ENCODE results near the gene CNOT6L. TPM values are rescaled to one million over a fixed set of nuclear protein-coding genes. Genes with fewer than 3 reads are reported as not detected.

CNOT6L gene
- total RNA-seq, 1 donor from 2014 or later, result 8.6 TPM

GRCh38 chr4:77771566-77771965 lies 47.6 kb downstream of the CNOT6L start:
- DNase-seq (ENCODE audit: low read depth), result no peak
- TF ChIP-seq, protein P1, sequence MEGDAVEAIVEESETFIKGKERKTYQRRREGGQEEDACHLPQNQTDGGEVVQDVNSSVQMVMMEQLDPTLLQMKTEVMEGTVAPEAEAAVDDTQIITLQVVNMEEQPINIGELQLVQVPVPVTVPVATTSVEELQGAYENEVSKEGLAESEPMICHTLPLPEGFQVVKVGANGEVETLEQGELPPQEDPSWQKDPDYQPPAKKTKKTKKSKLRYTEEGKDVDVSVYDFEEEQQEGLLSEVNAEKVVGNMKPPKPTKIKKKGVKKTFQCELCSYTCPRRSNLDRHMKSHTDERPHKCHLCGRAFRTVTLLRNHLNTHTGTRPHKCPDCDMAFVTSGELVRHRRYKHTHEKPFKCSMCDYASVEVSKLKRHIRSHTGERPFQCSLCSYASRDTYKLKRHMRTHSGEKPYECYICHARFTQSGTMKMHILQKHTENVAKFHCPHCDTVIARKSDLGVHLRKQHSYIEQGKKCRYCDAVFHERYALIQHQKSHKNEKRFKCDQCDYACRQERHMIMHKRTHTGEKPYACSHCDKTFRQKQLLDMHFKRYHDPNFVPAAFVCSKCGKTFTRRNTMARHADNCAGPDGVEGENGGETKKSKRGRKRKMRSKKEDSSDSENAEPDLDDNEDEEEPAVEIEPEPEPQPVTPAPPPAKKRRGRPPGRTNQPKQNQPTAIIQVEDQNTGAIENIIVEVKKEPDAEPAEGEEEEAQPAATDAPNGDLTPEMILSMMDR (conservative IDR thresholded peaks at IDR 0.05; ENCODE audit: low read depth, low read length), result no peak
- H3K4me3 ChIP-seq (ENCODE audit: low read depth, low read length), result no peak overlapping the region

GRCh38 chr4:77765720-77766119 lies 53.4 kb downstream of the CNOT6L start:
- TF ChIP-seq, protein P1 (conservative IDR thresholded peaks at IDR 0.05; ENCODE audit: low read depth, low read length), result no peak
- no peak overlapping the region for H3K4me3 ChIP-seq (ENCODE audit: low read depth, low read length)
- no peak for DNase-seq (ENCODE audit: low read depth)

- TF ChIP-seq, protein P1 (conservative IDR thresholded peaks at IDR 0.05; ENCODE audit: low read depth, low read length), result no peak
These were observed 56.6 kb downstream of the CNOT6L start for GRCh38 chr4:77762531-77762930.

DNA sequence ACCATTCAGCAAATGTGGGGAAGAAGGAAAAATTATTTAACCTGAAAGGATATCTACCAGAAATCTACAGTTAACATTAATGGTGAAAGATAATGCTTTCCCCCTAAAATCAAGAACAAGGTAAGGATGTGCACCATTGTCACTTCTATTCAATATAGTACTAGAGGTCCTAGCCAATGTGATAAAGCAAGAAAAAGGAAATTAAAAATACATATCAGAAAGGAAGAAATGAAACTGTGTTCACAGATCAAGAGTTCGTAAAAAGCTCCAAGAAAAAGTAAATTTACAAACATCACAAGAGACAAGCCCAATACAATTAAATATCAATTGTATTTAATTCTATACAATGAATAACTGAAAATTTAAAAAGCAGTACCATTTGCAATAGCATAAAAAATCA lies 57.6 kb downstream of the CNOT6L start:
- no peak for DNase-seq (ENCODE audit: low read depth)
- TF ChIP-seq, protein P1 (conservative IDR thresholded peaks at IDR 0.05; ENCODE audit: low read depth, low read length), result no peak

More at GRCh38 chr4:77762531-77762930, 56.6 kb downstream of the CNOT6L start:
- H3K4me3 ChIP-seq (ENCODE audit: low read depth, low read length), result no peak overlapping the region
- no peak for DNase-seq (ENCODE audit: low read depth)

GRCh38 chr4:77758804-77759203 lies 60.4 kb downstream of the CNOT6L start:
- TF ChIP-seq, protein P1 (conservative IDR thresholded peaks at IDR 0.05; ENCODE audit: low read depth, low read length), result no peak
- no peak for DNase-seq (ENCODE audit: low read depth)

More for the DNA sequence above, 57.6 kb downstream of the CNOT6L start:
- no peak overlapping the region for H3K4me3 ChIP-seq (ENCODE audit: low read depth, low read length)

GRCh38 chr4:77751764-77752163 lies 67.4 kb downstream of the CNOT6L start:
- TF ChIP-seq, protein P1 (conservative IDR thresholded peaks at IDR 0.05; ENCODE audit: low read depth, low read length), result no peak
- no peak overlapping the region for H3K4me3 ChIP-seq (ENCODE audit: low read depth, low read length)
- no peak for DNase-seq (ENCODE audit: low read depth)

More at GRCh38 chr4:77758804-77759203, 60.4 kb downstream of the CNOT6L start:
- no peak overlapping the region for H3K4me3 ChIP-seq (ENCODE audit: low read depth, low read length)

GRCh38 chr4:77745792-77746191 lies 73.4 kb downstream of the CNOT6L start:
- TF ChIP-seq, protein P1 (conservative IDR thresholded peaks at IDR 0.05; ENCODE audit: low read depth, low read length), result no peak
- H3K4me3 ChIP-seq (ENCODE audit: low read depth, low read length), result no peak overlapping the region
- no peak for DNase-seq (ENCODE audit: low read depth)

All from epithelial cell of proximal tubule (primary cell).